ENCODE data around the gene NOTUM. TPM values are rescaled to one million over a fixed set of nuclear protein-coding genes. Genes with fewer than 3 reads are reported as not detected.
A peak's percentile ranks its signal among the peaks of the same experiment; 100 is the strongest.

Gene NOTUM
- total and polyA plus RNA-seq, 9 of the 15 experiments (the other 6 are each of a cell fraction or from before 2014, with no cell fraction given) = 0.03 to 14.0 (median 4.1) TPM

- TF ChIP-seq GTF3C2 (IDR thresholded peaks at IDR 0.05; ENCODE audit: borderline replicate concordance, extremely low read depth, insufficient read length) (no peak), SRSF7 (optimal IDR thresholded peaks at IDR 0.05; ENCODE audit: low read depth, low read length) (no peak), POLR2H (tag; IDR thresholded peaks at IDR 0.05; ENCODE audit: low read depth) (no peak), MYC (IDR thresholded peaks at IDR 0.05; ENCODE audit: low read depth, low read length) (peak; percentile 75), MYC (CRISPR knock-in tag; IDR thresholded peaks at IDR 0.05; ENCODE audit: borderline replicate concordance, low read depth) (no peak), HMGXB4 (CRISPR knock-in tag; IDR thresholded peaks at IDR 0.05) (no peak), ATF6 (CRISPR knock-in tag; IDR thresholded peaks at IDR 0.05) (no peak), ARID1B (IDR thresholded peaks at IDR 0.05) (peak; percentile 76), ZNF740 (CRISPR knock-in tag; IDR thresholded peaks at IDR 0.05) (no peak), ZNF740 (tag; IDR thresholded peaks at IDR 0.05) (no peak), ZNF140 (CRISPR knock-in tag; IDR thresholded peaks at IDR 0.05) (no peak), PKNOX1 (IDR thresholded peaks at IDR 0.05) (no peak), MTA1 (IDR thresholded peaks at IDR 0.05; ENCODE audit: borderline replicate concordance) (peak; percentile 60), ZNF830 (CRISPR knock-in tag; IDR thresholded peaks at IDR 0.05) (no peak), SPI1 (IDR thresholded peaks at IDR 0.05; ENCODE audit: borderline replicate concordance, low read depth, low read length) (peak; percentile 88), ZBTB17 (CRISPR knock-in tag; IDR thresholded peaks at IDR 0.05) (peak; percentile 92), GATAD2B (IDR thresholded peaks at IDR 0.05; ENCODE audit: borderline replicate concordance) (peak; percentile 81; the same call in 1 of the 2 replicates), EGR1 (conservative IDR thresholded peaks at IDR 0.05) (peak; percentile 58), GTF2F1 (IDR thresholded peaks at IDR 0.05; ENCODE audit: low read depth, low read length) (no peak), HDAC6 (IDR thresholded peaks at IDR 0.05; ENCODE audit: low read depth, low read length) (no peak)
Measured at GRCh38 chr17:81926451-81927151, 34.4 kb downstream of the NOTUM start (continued).
